ENCODE measurements around the gene DXO. TPM values are rescaled to one million over a fixed set of nuclear protein-coding genes. Genes with fewer than 3 reads are reported as not detected.
A peak's percentile ranks its signal among the peaks of the same experiment; 100 is the strongest.

DXO gene
- total RNA-seq, 1 donor from 2014 or later = 28.1 TPM

DNA sequence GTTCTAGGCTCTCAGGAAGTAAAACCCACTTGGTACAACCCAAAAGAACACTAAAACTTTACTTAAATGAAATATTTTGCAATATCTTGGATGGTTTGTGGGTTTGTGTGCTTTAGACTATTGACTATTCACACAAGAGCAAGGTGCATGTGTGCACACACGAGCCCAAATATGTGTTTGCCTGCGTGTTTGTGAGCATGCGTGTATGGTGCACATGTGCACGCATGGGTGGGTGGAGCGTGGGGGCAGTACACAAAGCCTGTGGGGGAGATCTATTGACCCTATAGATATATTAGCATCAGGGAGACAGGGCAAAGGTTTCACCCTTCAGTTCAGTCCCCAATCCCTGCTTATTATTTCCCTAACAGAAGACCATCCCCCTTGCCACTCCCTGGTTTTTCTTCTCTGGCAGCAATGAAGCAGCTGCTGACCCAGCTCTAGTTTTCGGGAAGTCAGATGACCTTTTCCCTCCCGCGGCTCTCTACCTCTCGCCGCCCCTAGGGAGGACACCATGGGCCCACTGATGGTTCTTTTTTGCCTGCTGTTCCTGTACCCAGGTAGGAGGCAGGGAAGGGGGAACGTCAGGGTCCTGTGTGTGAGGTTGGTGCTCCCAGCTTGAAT, 44.6 kb downstream of the DXO start, which contains the start of gene C2:
C2 (plus strand) TSS at position 476 of the 621 bp plus-strand sequence; CDS start at position 512, 36 bp downstream.
- Histone ChIP-seq H3K27me3 (ENCODE audit: control insufficient read depth, insufficient read depth, low read length) (peaks cover 5% of the 10 kb centered on the region), H3K4me3 (ENCODE audit: low read depth, low read length) (no peak within 1 kb of the TSS), H3K36me3 (ENCODE audit: control insufficient read depth, insufficient read depth, low read length) (no peaks in the 10 kb centered on the region)
- no peak for DNase-seq (ENCODE audit: low read depth)
- TF ChIP-seq, protein P1, sequence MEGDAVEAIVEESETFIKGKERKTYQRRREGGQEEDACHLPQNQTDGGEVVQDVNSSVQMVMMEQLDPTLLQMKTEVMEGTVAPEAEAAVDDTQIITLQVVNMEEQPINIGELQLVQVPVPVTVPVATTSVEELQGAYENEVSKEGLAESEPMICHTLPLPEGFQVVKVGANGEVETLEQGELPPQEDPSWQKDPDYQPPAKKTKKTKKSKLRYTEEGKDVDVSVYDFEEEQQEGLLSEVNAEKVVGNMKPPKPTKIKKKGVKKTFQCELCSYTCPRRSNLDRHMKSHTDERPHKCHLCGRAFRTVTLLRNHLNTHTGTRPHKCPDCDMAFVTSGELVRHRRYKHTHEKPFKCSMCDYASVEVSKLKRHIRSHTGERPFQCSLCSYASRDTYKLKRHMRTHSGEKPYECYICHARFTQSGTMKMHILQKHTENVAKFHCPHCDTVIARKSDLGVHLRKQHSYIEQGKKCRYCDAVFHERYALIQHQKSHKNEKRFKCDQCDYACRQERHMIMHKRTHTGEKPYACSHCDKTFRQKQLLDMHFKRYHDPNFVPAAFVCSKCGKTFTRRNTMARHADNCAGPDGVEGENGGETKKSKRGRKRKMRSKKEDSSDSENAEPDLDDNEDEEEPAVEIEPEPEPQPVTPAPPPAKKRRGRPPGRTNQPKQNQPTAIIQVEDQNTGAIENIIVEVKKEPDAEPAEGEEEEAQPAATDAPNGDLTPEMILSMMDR (IDR thresholded peaks at IDR 0.05; ENCODE audit: insufficient read depth, low read length, poor library complexity, severe bottlenecking) = no peak

DNA sequence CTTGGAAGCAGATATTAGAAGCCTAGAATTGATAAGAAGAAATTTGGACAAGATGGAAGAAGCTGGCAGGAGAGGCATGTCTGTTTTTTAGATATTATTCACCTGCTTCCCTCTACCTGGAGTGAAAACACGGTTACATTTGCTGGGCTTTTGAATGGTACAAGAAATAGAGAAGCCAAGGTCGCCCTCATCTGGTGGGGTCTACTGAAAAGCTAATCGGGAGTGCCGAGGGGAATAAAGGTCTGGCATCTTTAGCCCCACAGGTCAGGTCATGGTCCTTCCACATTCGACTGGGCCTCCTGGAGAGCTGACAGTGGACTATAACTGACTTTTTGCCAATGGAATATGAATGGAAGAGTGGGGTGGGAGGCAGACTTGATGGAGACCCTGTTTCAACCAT, 49.0 kb downstream of the DXO start:
- no peak overlapping the region for H3K4me3 ChIP-seq (ENCODE audit: low read depth, low read length)
- TF ChIP-seq, protein P1 (IDR thresholded peaks at IDR 0.05; ENCODE audit: insufficient read depth, low read length, poor library complexity, severe bottlenecking) = peak; percentile 27
- no peak for DNase-seq (ENCODE audit: low read depth)
- H3K27me3 ChIP-seq (ENCODE audit: control insufficient read depth, insufficient read depth, low read length) = peaks cover 5% of the 10 kb centered on the region
- H3K36me3 ChIP-seq (ENCODE audit: control insufficient read depth, insufficient read depth, low read length) = no peaks in the 10 kb centered on the region

DNA sequence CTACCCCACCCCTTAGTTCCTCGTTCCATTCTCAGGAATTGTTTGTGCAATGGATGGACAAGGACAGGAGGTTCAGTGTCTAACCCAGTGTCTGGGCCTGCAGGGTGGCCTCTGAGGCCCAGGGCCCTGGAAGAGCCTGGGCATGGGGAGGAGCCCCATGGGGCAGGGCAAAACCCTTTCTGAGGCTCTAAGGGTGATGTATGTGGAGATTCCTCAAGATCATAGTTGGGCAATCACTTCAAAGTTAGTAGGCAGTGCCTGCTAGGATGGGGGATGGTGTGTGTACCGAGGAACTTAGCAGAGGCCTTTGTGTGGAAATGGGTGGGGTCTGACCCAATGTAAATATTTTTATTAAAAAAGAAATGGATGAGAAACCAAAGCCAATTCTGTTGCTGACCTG, 51.1 kb downstream of the DXO start:
- Histone ChIP-seq H3K4me3 (ENCODE audit: low read depth, low read length) (no peak overlapping the region), H3K36me3 (ENCODE audit: control insufficient read depth, insufficient read depth, low read length) (no peaks in the 10 kb centered on the region), H3K27me3 (ENCODE audit: control insufficient read depth, insufficient read depth, low read length) (no peaks in the 10 kb centered on the region)
- TF ChIP-seq, protein P1 (IDR thresholded peaks at IDR 0.05; ENCODE audit: insufficient read depth, low read length, poor library complexity, severe bottlenecking) = no peak
- no peak for DNase-seq (ENCODE audit: low read depth)

Other genes starting within 250 kb of the DXO start
- 0.29 TPM in 1 of 2 replicates, not detected in the other for gene MPIG6B, start 248.8 kb downstream of the DXO start, total RNA-seq
- gene DDAH2, start 242.8 kb downstream of the DXO start, total RNA-seq = 91.5 and 106 TPM in 2 replicates
- gene CLIC1, start 235.6 kb downstream of the DXO start, total RNA-seq = 494 and 498 TPM in 2 replicates
- 8.9 and 13.1 TPM in 2 replicates for gene MSH5, start 232.1 kb downstream of the DXO start, total RNA-seq
- 1.1 and 2.2 TPM in 2 replicates for gene SAPCD1, start 209.5 kb downstream of the DXO start, total RNA-seq
- gene VWA7, start 194.8 kb downstream of the DXO start, total RNA-seq = 1.5 and 3.1 TPM in 2 replicates
- 165 and 181 TPM in 2 replicates for gene VARS1, start 176.4 kb downstream of the DXO start, total RNA-seq
- 78.6 and 89.0 TPM in 2 replicates for gene LSM2, start 165.2 kb downstream of the DXO start, total RNA-seq
- 0.46 and 1.1 TPM in 2 replicates for gene HSPA1L, start 156.9 kb downstream of the DXO start, total RNA-seq
- 54.6 and 67.0 TPM in 2 replicates for gene HSPA1A, start 156.6 kb downstream of the DXO start, total RNA-seq
- gene HSPA1B, start 144.4 kb downstream of the DXO start, total RNA-seq = 68.3 and 79.1 TPM in 2 replicates
- 142 and 152 TPM in 2 replicates for gene NEU1, start 109.3 kb downstream of the DXO start, total RNA-seq
- gene SLC44A4, start 93.1 kb downstream of the DXO start, total RNA-seq = 17.7 and 26.1 TPM in 2 replicates
- 55.7 and 59.3 TPM in 2 replicates for gene EHMT2, start 74.4 kb downstream of the DXO start, total RNA-seq
- 3.0 and 4.9 TPM in 2 replicates for gene ZBTB12, start 70.1 kb downstream of the DXO start, total RNA-seq
- 0.07 and 0.63 TPM in 2 replicates for gene C2, start 44.4 kb downstream of the DXO start, total RNA-seq
- gene CFB, start 26.0 kb downstream of the DXO start, total RNA-seq = 1.9 and 13.8 TPM in 2 replicates
- gene NELFE, start 13.2 kb downstream of the DXO start, total RNA-seq = 123 and 140 TPM in 2 replicates
- 43.3 and 49.1 TPM in 2 replicates for gene SKIC2, start 13.0 kb downstream of the DXO start, total RNA-seq
- gene C4A, start 9.9 kb upstream of the DXO start, total RNA-seq = 1.8 and 3.2 TPM in 2 replicates
- gene C4B, start 42.7 kb upstream of the DXO start, total RNA-seq = 2.3 and 4.4 TPM in 2 replicates
- gene CYP21A2, start 66.3 kb upstream of the DXO start, total RNA-seq = 1.1 TPM in 1 of 2 replicates, not detected in the other
- gene TNXB, start 137.2 kb upstream of the DXO start, total RNA-seq = 0.34 and 0.38 TPM in 2 replicates
- gene ATF6B, start 156.1 kb upstream of the DXO start, total RNA-seq = 42.5 and 47.0 TPM in 2 replicates
- 4.6 and 5.3 TPM in 2 replicates for gene FKBPL, start 158.2 kb upstream of the DXO start, total RNA-seq
- gene PRRT1, start 179.8 kb upstream of the DXO start, total RNA-seq = 0.27 TPM in 1 of 2 replicates, not detected in the other
- 12.9 and 20.5 TPM in 2 replicates for gene PPT2, start 182.0 kb upstream of the DXO start, total RNA-seq
- 2.6 and 5.1 TPM in 2 replicates for gene EGFL8, start 192.5 kb upstream of the DXO start, total RNA-seq
- gene AGPAT1, start 203.9 kb upstream of the DXO start, total RNA-seq = 57.2 and 62.3 TPM in 2 replicates
- gene RNF5, start 206.3 kb upstream of the DXO start, total RNA-seq = 76.8 and 90.1 TPM in 2 replicates
- gene AGER, start 212.1 kb upstream of the DXO start, total RNA-seq = 0.25 and 2.7 TPM in 2 replicates
- gene PBX2, start 218.1 kb upstream of the DXO start, total RNA-seq = 37.5 and 40.7 TPM in 2 replicates
- gene GPSM3, start 220.5 kb upstream of the DXO start, total RNA-seq = 20.8 and 25.6 TPM in 2 replicates